ENCODE measurements around the gene POLK. TPM values are rescaled to one million over a fixed set of nuclear protein-coding genes. Genes with fewer than 3 reads are reported as not detected.

POLK gene
- polyA plus RNA-seq, 1 of the 3 experiments (the other 2 are of a cell fraction), result 5.5 TPM

DNA sequence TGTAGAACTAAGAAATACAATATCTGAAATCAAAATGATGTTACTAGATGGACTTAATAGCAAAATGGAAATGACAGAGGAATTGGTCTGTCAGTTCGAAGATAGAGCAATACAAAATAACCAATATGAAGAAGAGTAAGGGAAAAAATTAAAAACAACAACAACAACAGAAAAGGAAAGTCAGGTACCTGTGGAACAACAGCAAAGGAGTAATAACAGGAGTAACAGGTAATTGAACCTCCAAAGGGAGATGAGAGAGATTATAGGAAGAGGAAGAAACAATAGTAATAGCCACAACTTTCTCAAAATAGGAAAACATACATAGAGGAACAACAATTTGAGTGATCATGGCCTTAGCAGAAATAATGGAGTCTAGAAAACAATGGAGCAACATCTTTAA, 13.7 kb downstream of the POLK start:
- H3K9me3 ChIP-seq, result 0 out of 2 replicates have a peak, but pooled peaks cover 7% of the 10 kb centered on the region
- 97% methylated on average over 1 of the region's 1 CpG for WGBS (ENCODE audit: low lambda C conversion rate)
- TF ChIP-seq TAF1 (IDR thresholded peaks at IDR 0.05; ENCODE audit: borderline replicate concordance, low read depth, low read length) (no peak), MXI1 (IDR thresholded peaks at IDR 0.05; ENCODE audit: low read depth, low read length) (no peak), TEAD4 (IDR thresholded peaks at IDR 0.05; ENCODE audit: borderline replicate concordance, insufficient read depth) (no peak), SIN3A (IDR thresholded peaks at IDR 0.05; ENCODE audit: borderline replicate concordance, low read depth, low read length) (no peak), RAD21 (IDR thresholded peaks at IDR 0.05; ENCODE audit: low read length) (no peak), FOXM1 (IDR thresholded peaks at IDR 0.05; ENCODE audit: low read depth) (no peak), MAX (IDR thresholded peaks at IDR 0.05; ENCODE audit: low read depth) (no peak)
- TF ChIP-seq, protein P1, sequence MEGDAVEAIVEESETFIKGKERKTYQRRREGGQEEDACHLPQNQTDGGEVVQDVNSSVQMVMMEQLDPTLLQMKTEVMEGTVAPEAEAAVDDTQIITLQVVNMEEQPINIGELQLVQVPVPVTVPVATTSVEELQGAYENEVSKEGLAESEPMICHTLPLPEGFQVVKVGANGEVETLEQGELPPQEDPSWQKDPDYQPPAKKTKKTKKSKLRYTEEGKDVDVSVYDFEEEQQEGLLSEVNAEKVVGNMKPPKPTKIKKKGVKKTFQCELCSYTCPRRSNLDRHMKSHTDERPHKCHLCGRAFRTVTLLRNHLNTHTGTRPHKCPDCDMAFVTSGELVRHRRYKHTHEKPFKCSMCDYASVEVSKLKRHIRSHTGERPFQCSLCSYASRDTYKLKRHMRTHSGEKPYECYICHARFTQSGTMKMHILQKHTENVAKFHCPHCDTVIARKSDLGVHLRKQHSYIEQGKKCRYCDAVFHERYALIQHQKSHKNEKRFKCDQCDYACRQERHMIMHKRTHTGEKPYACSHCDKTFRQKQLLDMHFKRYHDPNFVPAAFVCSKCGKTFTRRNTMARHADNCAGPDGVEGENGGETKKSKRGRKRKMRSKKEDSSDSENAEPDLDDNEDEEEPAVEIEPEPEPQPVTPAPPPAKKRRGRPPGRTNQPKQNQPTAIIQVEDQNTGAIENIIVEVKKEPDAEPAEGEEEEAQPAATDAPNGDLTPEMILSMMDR (IDR thresholded peaks at IDR 0.05), result no peak
- TF ChIP-seq, protein P2, sequence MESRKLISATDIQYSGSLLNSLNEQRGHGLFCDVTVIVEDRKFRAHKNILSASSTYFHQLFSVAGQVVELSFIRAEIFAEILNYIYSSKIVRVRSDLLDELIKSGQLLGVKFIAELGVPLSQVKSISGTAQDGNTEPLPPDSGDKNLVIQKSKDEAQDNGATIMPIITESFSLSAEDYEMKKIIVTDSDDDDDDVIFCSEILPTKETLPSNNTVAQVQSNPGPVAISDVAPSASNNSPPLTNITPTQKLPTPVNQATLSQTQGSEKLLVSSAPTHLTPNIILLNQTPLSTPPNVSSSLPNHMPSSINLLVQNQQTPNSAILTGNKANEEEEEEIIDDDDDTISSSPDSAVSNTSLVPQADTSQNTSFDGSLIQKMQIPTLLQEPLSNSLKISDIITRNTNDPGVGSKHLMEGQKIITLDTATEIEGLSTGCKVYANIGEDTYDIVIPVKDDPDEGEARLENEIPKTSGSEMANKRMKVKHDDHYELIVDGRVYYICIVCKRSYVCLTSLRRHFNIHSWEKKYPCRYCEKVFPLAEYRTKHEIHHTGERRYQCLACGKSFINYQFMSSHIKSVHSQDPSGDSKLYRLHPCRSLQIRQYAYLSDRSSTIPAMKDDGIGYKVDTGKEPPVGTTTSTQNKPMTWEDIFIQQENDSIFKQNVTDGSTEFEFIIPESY (IDR thresholded peaks at IDR 0.05; ENCODE audit: borderline replicate concordance, low read depth), result no peak

DNA sequence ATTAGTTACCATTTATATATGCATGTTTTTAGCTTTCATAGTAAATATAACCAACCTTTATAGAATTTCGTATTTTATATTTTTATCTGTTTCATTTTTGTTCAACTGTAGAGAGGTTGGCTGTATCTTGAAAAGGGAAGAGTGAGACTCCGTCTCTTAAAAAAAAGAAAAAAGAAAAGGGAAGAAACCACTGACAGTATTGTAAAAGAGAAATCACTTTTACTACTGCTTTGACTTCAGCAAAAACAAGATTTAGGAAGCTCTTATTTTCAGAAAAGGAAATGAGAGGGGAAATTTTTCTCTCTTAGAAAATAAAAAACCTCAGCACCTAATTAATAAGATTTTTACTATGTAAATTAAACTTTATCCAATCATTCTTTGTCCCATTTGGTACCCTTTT, 14.4 kb downstream of the POLK start:
- Histone ChIP-seq H3K27me3 (ENCODE audit: insufficient read depth) (no peaks in the 10 kb centered on the region), H3K9me2 (no peaks in the 10 kb centered on the region), H3K4me3 (ENCODE audit: low read depth in 2 of 2, low read length in 1 of 2) (no peak overlapping the region), H3K4me2 (no peak overlapping the region), H3F3A (replicated peaks; ENCODE audit: insufficient read depth) (peaks cover 2% of the 10 kb centered on the region), H3K79me2 (ENCODE audit: insufficient read depth) (peaks cover 85% of the 10 kb centered on the region), H2AFZ (ENCODE audit: low read depth) (no peak overlapping the region), H3K4me1 (ENCODE audit: control insufficient read depth in 1 of 2, insufficient read depth in 2 of 2, low read depth in 1 of 2, low read length in 1 of 2) (no peaks in the 10 kb centered on the region; a peak in 1 of 4 replicates), H3K9ac (no peak overlapping the region), H3K27ac (ENCODE audit: low read depth in 2 of 2, low read length in 1 of 2) (no peak overlapping the region), H3K36me3 (replicated peaks in 1 of 2; ENCODE audit: control insufficient read depth in 1 of 2, insufficient read depth in 2 of 2, low read length in 1 of 2) (peaks cover 0 to 14% of the 10 kb centered on the region in 2 experiments), H4K20me1 (ENCODE audit: insufficient read depth) (peaks cover 5% of the 10 kb centered on the region), H3K9me3 (0 out of 2 replicates have a peak, but pooled peaks cover under 1% of the 10 kb centered on the region)
- POLR2A ChIA-PET, result no interaction called here
- 89% methylated on average over 2 of the region's 2 CpGs for WGBS (ENCODE audit: low lambda C conversion rate)
- CTCF ChIA-PET, result no interaction called here
- DNase-seq, result no peak
- TF ChIP-seq MAX (IDR thresholded peaks at IDR 0.05; ENCODE audit: low read depth) (no peak), POLR2AphosphoS5 (IDR thresholded peaks at IDR 0.05; ENCODE audit: low read depth, low read length) (no peak), TAF1 (IDR thresholded peaks at IDR 0.05; ENCODE audit: borderline replicate concordance, low read depth, low read length) (no peak), JUND (IDR thresholded peaks at IDR 0.05) (no peak), FOXJ3 (CRISPR knock-in tag; IDR thresholded peaks at IDR 0.05) (no peak), IRF3 (IDR thresholded peaks at IDR 0.05; ENCODE audit: low read depth, low read length) (no peak), EZH2phosphoT487 (IDR thresholded peaks at IDR 0.05; ENCODE audit: borderline replicate concordance, low read depth) (no peak), ELF1 (IDR thresholded peaks at IDR 0.05) (no peak), RFX5 (IDR thresholded peaks at IDR 0.05; ENCODE audit: low read length) (no peak), EP300 (IDR thresholded peaks at IDR 0.05; ENCODE audit: borderline replicate concordance in 1 of 2, low read depth in 1 of 2, low read length in 1 of 2) (no peak), CHD2 (IDR thresholded peaks at IDR 0.05; ENCODE audit: low read length, partially characterized antibody) (no peak), GABPA (IDR thresholded peaks at IDR 0.05; ENCODE audit: low read depth) (no peak), RCOR1 (IDR thresholded peaks at IDR 0.05; ENCODE audit: low read length) (no peak), FOSL2 (IDR thresholded peaks at IDR 0.05; ENCODE audit: borderline replicate concordance, low read depth) (no peak)
- TF ChIP-seq, protein P2 (IDR thresholded peaks at IDR 0.05; ENCODE audit: borderline replicate concordance, low read depth), result no peak

More for the DNA sequence above, 13.7 kb downstream of the POLK start:
- peaks cover 0 to 20% of the 10 kb centered on the region in 2 experiments for H3K36me3 ChIP-seq (replicated peaks in 1 of 2; ENCODE audit: control insufficient read depth in 1 of 2, insufficient read depth in 2 of 2, low read length in 1 of 2)
- H3K79me2 ChIP-seq (ENCODE audit: insufficient read depth), result peaks cover 87% of the 10 kb centered on the region
- H3F3A ChIP-seq (replicated peaks; ENCODE audit: insufficient read depth), result peaks cover 2% of the 10 kb centered on the region
- H4K20me1 ChIP-seq (ENCODE audit: insufficient read depth), result peaks cover 5% of the 10 kb centered on the region
- no peaks in the 10 kb centered on the region for H3K9me2 ChIP-seq
- ChIA-PET CTCF (no interaction called here), POLR2A (no interaction called here)
- H3K27me3 ChIP-seq (ENCODE audit: insufficient read depth), result no peaks in the 10 kb centered on the region
- H3K4me2 ChIP-seq, result no peak overlapping the region
- no peak overlapping the region for H2AFZ ChIP-seq (ENCODE audit: low read depth)
- no peak overlapping the region for H3K27ac ChIP-seq (ENCODE audit: low read depth in 2 of 2, low read length in 1 of 2)
- no peak overlapping the region for H3K4me3 ChIP-seq (ENCODE audit: low read depth in 2 of 2, low read length in 1 of 2)
- H3K4me1 ChIP-seq (ENCODE audit: control insufficient read depth in 1 of 2, insufficient read depth in 2 of 2, low read depth in 1 of 2, low read length in 1 of 2), result no peaks in the 10 kb centered on the region; a peak in 1 of 4 replicates
- H3K9ac ChIP-seq, result no peak overlapping the region
- no peak for DNase-seq
